ENCODE measurements around the gene C2CD4B. TPM values are rescaled to one million over a fixed set of nuclear protein-coding genes. Genes with fewer than 3 reads are reported as not detected.

Gene C2CD4B
- total RNA-seq, 2 experiments from 2014 or later: 0.16 to 0.20 TPM

DNA sequence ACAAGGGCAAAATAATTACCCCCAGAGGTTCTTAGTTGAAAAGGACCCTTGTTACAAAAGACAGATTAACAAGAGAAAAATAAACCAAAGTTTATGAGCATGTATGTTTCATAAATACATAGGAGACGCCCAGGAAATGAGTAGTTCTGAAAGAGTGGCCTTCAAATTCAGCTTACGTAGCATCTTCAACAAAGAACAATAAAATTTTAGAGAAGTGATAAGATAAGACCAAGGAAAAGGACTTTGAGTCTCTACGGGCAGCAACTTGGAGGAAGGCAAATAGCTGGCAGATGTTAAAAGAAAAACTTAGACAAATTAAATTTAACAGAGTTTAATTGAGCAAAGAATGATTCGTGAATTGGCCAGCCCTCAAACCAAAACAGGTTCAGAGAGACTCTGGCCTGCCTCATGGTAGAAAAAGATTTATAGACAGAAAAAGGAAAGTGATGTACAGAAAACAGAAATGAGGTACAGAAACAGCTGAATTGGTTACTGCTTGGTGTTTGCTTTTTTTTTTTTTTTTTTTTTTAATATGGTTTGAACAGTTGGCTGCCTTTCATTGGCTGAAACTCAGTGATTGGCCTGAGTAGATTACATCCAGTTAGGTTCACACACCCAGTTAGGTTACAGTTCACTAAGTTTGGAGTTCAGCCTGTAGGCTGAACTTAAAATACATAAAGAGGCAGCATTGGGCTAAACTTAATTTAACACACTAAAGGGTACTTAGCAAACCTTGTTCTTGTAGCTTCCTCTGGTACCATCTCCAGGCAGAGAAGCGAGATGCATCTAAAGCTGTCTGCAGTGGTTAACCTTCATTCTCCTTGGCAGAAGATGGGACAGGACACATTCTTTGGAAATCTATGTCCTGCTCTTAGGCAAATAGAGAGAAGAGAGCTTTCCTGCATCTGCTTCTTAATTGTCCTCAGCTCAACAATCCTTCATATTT, 23.2 kb downstream of the C2CD4B start:
- no peak overlapping the region for H3K27ac Mint-ChIP-seq
- POLR2A ChIA-PET: no interaction called here
- no peaks in the 10 kb centered on the region for H3K9me3 ChIP-seq (ENCODE audit: control insufficient read depth in 1 of 2, insufficient read depth in 1 of 2, low read length in 2 of 2)
- no peak overlapping the region for H3K4me3 Mint-ChIP-seq
- no peaks in the 10 kb centered on the region for H3K27me3 ChIP-seq (ENCODE audit: control insufficient read depth in 1 of 2, insufficient read depth in 2 of 2, low read length in 2 of 2)
- H3K4me1 ChIP-seq (ENCODE audit: insufficient read depth, low read length): no peaks in the 10 kb centered on the region
- no peaks in the 10 kb centered on the region for H3K36me3 ChIP-seq (ENCODE audit: insufficient read depth, low read length)
- intact Hi-C loops (cut with DNase I, micrococcal nuclease): no loop called here
- H3K4me3 ChIP-seq (ENCODE audit: low read length): no peak overlapping the region
- ATAC-seq (ENCODE audit: poor library complexity) (no peak), DNase-seq (peak in 1 of 14 experiments; percentile 10)
- no peaks in the 10 kb centered on the region for H3K4me1 Mint-ChIP-seq (ENCODE audit: low read depth)
- H3K9me3 Mint-ChIP-seq: no peaks in the 10 kb centered on the region
- TF ChIP-seq, protein P1, sequence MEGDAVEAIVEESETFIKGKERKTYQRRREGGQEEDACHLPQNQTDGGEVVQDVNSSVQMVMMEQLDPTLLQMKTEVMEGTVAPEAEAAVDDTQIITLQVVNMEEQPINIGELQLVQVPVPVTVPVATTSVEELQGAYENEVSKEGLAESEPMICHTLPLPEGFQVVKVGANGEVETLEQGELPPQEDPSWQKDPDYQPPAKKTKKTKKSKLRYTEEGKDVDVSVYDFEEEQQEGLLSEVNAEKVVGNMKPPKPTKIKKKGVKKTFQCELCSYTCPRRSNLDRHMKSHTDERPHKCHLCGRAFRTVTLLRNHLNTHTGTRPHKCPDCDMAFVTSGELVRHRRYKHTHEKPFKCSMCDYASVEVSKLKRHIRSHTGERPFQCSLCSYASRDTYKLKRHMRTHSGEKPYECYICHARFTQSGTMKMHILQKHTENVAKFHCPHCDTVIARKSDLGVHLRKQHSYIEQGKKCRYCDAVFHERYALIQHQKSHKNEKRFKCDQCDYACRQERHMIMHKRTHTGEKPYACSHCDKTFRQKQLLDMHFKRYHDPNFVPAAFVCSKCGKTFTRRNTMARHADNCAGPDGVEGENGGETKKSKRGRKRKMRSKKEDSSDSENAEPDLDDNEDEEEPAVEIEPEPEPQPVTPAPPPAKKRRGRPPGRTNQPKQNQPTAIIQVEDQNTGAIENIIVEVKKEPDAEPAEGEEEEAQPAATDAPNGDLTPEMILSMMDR (IDR thresholded peaks at IDR 0.05): no peak
- no peak overlapping the region for H3K27ac ChIP-seq (ENCODE audit: low read depth in 1 of 2, low read length in 2 of 2)
- H3K27me3 Mint-ChIP-seq: no peaks in the 10 kb centered on the region
- H3K36me3 Mint-ChIP-seq (ENCODE audit: low read depth): no peaks in the 10 kb centered on the region
- CTCF ChIA-PET: interaction anchor here (0.7 to 0.9 kb wide), 4 partner anchors 11 to 157 kb away, joined by 3 to 4 read pairs (median 4); no protein-coding TSS in a partner anchor

DNA sequence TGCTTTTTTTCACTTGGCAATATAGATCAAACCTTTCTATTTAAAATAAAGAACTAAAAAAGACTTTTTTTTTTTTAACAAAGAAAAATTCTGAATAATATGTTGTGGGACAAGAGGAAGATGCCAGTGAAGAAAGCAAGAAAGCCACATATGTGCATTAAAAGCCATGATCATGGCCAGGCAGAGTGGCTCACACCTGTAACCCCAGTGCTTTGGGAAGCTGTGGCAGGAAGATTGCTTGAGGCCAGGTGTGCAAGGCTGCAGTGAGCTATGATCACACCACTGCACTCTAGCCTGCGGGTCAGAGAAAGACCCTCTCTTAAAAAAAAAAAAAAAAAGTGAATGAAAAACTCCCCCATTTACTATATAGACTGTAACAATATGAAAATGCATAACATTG, 23.9 kb downstream of the C2CD4B start:
- no peaks in the 10 kb centered on the region for H3K36me3 ChIP-seq (ENCODE audit: insufficient read depth, low read length)
- no peaks in the 10 kb centered on the region for H3K36me3 Mint-ChIP-seq (ENCODE audit: low read depth)
- H3K9me3 ChIP-seq (ENCODE audit: control insufficient read depth in 1 of 2, insufficient read depth in 1 of 2, low read length in 2 of 2): no peaks in the 10 kb centered on the region
- no peak overlapping the region for H3K4me3 Mint-ChIP-seq
- H3K27ac Mint-ChIP-seq: no peak overlapping the region
- H3K4me1 Mint-ChIP-seq (ENCODE audit: low read depth): no peaks in the 10 kb centered on the region
- CTCF ChIA-PET: interaction anchor here (0.9 kb wide), 1 partner anchor 16 kb away, joined by 3 read pairs; no protein-coding TSS in a partner anchor
- intact Hi-C loops (cut with DNase I, micrococcal nuclease): no loop called here
- TF ChIP-seq, protein P1 (IDR thresholded peaks at IDR 0.05): no peak
- H3K4me1 ChIP-seq (ENCODE audit: insufficient read depth, low read length): no peaks in the 10 kb centered on the region
- H3K27ac ChIP-seq (ENCODE audit: low read depth in 1 of 2, low read length in 2 of 2): no peak overlapping the region
- ATAC-seq (ENCODE audit: poor library complexity) (no peak), DNase-seq (no peak)
- no peaks in the 10 kb centered on the region for H3K9me3 Mint-ChIP-seq
- H3K27me3 Mint-ChIP-seq: no peaks in the 10 kb centered on the region
- no peak overlapping the region for H3K4me3 ChIP-seq (ENCODE audit: low read length)
- POLR2A ChIA-PET: no interaction called here
- H3K27me3 ChIP-seq (ENCODE audit: control insufficient read depth in 1 of 2, insufficient read depth in 2 of 2, low read length in 2 of 2): no peaks in the 10 kb centered on the region

DNA sequence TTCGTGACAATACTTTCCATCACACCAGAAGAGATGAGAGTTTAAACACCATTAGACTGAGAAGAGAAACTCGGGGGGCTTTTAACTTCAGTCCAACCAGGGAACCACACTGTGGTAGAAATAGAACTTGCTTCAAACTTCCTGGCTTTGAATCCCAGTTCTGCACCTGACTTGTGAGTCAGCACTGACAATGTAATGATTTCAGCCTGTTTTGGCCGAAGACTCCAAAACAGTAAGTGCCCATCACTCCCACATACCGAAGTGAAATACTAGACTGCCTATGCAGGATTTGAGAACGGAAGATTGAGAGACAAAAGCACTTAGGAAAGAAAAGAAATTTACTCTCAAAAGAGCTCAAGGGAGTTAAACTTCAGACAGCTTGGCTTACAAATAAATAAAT, 27.0 kb downstream of the C2CD4B start:
- no peak for ATAC-seq (ENCODE audit: poor library complexity)
- H3K4me3 Mint-ChIP-seq: no peak overlapping the region
- Histone ChIP-seq H3K36me3 (ENCODE audit: insufficient read depth, low read length) (no peaks in the 10 kb centered on the region), H3K27me3 (ENCODE audit: control insufficient read depth in 1 of 2, insufficient read depth in 2 of 2, low read length in 2 of 2) (no peaks in the 10 kb centered on the region), H3K9me3 (ENCODE audit: control insufficient read depth in 1 of 2, insufficient read depth in 1 of 2, low read length in 2 of 2) (no peaks in the 10 kb centered on the region), H3K27ac (ENCODE audit: low read depth in 1 of 2, low read length in 2 of 2) (no peak overlapping the region), H3K4me3 (ENCODE audit: low read length) (no peak overlapping the region), H3K4me1 (ENCODE audit: insufficient read depth, low read length) (no peaks in the 10 kb centered on the region)
- no peaks in the 10 kb centered on the region for H3K9me3 Mint-ChIP-seq
- DNase-seq: no peak
- POLR2A ChIA-PET: no interaction called here
- TF ChIP-seq, protein P1 (IDR thresholded peaks at IDR 0.05): no peak
- no peaks in the 10 kb centered on the region for H3K36me3 Mint-ChIP-seq (ENCODE audit: low read depth)
- no peaks in the 10 kb centered on the region for H3K4me1 Mint-ChIP-seq (ENCODE audit: low read depth)
- intact Hi-C loops (cut with DNase I, micrococcal nuclease): no loop called here
- no peaks in the 10 kb centered on the region for H3K27me3 Mint-ChIP-seq
- H3K27ac Mint-ChIP-seq: no peak overlapping the region
- CTCF ChIA-PET: no interaction called here
